Activated T-helper 1 cell treated with Interleukin-2 at 50 U/mL for 16 hours (primary cell): ENCODE results near the gene DIDO1.

Source experiments
- DNase-seq: peaks from one replicate; pipeline ENCODE4 v3.0.0-alpha.2; 2020; ENCODE audit warnings: low read depth

DIDO1 gene

DNA sequence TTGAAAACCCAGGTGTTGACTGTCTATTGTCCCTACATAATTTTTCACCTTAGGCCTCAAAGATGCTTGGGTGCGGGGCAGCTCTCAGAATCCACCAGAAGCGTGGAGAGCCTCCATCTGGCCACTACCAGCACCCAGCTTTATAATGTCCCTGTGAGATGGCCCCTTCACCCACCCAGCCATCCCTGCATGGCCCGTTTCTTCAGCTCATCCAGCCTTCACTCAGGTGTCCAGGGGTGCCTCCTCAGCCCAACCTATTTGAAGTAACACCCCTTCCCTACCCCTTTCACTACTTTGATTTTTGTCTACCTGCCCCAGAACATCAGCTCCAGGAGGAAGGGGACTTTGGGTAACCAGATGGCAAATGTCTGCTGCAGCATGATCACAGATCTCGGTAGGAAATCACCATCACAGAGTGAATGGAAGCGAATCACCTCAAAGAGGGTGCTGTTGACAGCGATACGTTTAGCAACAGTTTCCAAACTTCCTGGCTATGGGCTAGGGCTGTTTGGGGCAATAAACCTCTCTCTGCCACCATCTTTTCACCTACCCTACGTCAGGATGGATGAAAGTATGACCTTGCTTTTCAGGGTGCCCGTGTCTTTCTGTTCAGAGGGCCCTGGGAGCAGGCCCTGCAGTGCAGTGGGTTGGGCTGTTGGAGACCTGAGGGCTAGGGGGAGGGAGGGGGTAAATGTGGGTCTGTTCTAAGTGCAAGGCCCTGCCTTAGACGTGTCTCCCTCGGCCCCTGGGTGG, 25.0 kb upstream of the DIDO1 start:
- DNase-seq: no peak

DNA sequence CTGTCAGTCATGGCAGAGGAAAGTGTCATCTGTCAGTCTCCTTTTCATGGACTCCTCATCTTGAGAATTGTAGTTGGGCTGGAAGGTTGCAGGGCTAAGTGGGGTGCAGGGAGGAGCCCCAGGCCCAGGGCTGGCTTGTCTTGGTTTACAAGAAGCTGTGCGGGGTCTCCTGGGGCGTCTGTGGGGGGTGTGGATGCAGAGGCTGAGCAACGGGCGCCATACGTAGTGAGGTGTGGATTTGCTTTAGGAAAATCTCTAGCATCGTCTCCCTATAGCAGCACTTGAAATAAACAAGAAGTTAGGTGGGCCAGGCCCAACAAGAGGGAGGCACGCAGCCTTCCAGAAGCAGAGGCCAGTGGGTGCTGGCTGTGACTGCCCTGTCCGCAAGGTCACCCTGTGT, 24.4 kb upstream of the DIDO1 start:
- DNase-seq: no peak

DNA sequence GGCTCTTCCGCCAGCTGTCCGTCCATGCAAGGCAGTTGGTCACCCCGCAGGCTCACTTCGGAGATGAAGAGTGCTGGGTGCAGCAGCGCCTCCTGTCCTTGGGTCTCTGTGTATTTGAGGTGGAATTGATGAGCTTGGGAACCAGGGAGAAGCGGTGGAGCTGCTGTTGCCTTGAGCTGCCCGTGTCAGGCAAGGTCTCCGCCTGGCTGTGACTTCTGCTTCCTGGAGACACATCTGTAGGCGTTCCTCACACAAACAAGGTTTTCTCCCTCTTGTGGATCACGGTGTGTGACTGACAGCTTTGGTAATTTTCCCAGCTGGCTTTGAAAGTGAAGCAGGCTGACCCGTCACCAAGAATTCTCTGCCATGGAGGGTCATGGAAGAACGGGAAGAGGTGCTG, 23.7 kb upstream of the DIDO1 start:
- DNase-seq: no peak

DNA sequence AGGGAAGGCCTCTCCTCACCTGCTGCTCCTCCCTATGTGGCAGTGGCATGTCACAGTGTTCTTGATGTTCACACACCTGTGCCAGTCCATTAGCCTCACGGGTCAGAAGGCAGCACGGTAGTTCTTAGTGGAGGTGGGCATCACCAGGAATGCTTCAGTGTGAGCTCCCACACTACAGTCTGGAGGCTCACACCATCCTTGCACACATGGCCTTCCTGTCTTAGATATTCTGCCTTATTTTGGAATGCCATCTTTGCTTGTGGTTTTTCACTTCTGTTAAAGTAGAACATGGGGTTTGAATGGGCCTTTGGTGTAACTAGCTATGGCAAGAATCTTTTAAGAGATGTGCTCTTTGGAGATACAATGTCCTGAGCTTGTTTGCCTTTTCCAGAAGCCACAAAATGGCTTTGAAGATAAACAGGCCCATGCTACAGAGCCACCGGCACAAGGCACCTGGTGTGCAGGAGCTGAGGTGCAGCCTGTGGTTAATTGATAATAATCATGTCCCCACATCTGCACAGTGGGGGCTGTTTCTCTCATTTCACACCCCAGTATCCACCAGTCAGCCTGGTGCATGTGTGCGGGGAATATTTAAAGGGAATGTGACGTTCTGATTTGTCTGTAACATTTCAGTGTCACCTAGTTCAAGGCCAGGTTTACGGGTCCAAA, 23.0 kb upstream of the DIDO1 start:
- DNase-seq: no peak

DNA sequence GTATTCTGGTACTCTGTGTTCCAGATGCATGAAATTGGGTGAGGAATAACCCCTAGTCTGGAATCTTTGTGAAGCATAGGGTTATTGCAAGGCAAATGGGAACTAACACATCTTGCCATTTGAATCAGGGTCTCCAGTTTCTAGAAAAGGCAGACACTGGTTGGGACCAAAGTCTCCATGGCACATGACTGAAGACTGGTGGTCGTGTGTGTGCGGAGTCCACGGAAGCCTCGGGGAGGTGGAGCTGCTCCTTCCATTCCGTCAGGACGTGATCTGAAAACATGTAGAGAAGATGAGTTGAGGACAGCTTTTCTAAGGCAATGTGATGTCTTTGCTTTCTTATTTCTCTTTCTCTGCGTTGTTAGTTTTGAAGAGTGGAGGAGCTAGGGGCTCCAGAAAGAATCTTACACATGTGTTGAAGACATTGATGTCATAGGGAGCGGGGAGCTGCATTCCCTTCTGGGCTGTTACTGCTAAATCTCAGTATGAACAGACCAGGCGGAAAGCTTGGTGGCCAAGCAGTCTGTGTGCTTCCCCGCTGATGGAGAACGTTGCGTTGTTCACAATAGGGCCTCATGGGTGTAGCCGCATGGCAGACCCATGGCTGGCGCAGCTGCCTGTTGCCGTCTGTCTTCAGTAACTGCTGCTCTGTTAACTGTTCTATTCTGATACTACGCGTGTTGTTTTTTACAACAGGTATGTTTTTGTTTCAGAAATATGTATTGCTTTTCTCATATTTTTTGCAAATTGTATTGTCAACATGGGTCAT, 21.4 kb upstream of the DIDO1 start:
- DNase-seq: no peak

DNA sequence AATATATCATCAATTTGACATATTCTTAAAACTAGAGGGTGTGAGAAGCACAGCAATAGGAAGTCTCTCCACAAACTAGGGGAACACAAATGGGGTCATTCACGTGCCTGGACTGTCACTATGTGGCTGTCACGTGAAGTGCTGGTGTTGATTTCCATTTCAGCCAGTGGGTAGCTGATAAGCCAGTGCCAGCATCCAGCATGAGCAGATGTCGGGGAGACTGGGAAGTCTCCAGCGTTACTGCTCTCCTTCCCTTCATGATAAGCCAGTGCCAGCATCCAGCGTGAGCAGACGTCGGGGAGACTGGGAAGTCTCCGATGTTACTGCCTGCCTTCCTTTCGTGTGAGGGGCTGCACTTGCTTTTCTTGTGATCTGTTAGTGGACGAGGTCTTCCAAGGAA, 20.6 kb upstream of the DIDO1 start:
- no peak for DNase-seq

DNA sequence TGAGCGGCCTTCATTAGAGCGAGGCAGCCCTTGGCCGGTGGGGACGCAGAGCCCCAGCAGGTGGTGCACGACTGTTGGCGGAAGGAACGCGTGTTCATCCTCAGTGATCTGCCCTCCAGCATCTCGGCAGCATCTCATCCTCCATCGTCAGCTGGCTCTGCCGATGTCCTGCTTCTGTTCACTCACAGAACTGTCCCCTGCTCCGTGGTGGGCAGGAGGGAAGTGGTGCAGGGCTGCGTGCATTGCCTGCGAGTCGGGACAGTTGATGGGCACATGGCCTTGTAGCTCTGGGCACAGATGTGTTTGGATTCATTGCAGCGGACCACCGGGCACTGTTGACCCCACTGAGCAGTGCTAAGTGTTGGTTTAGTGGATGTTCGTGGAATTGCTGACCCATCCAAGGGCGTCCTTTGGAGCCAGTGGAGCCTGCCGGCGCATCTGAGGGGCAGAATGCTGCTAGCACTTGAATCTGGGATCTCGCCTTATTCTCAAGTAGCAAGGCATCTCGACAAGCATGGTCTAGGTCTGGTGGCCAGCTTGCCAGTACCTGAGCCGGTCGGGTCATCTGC, 19.6 kb upstream of the DIDO1 start:
- DNase-seq: no peak

DNA sequence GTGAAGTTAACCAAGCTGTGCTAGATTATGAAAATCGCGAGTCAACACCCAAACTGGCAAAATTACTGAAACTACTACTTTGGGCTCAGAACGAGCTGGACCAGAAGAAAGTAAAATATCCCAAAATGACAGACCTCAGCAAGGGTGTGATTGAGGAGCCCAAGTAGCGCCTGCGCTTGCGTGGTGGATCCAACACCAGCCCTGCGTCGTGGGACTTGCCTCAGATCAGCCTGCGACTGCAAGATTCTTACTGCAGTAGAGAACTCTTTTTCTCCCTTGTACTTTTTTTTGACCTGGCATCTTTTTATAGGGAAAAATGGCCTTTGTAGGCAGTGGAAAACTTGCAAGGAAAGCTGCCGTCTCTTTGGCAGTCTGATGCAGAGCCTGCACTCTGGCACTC, 18.4 kb upstream of the DIDO1 start:
- DNase-seq: no peak

DNA sequence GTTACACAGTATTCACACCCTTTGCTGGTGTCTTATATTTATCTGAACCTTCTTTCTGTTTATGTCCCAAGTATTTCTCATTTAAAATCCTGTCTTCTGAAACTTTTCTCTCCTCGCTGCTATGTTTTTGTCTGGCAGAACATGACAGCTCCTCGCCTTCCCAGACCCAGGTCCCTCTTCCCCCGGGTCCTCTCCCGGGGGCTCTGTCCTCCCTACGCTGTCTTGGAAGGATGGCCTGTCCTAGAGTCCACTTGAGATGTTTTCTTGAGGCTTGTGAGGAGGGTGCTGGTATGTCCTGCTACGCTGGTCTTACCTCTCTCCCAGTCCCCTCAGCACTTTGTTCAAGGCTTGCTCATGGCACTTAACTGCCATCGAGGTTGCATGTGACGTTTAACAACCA, 17.9 kb upstream of the DIDO1 start:
- DNase-seq: no peak

DNA sequence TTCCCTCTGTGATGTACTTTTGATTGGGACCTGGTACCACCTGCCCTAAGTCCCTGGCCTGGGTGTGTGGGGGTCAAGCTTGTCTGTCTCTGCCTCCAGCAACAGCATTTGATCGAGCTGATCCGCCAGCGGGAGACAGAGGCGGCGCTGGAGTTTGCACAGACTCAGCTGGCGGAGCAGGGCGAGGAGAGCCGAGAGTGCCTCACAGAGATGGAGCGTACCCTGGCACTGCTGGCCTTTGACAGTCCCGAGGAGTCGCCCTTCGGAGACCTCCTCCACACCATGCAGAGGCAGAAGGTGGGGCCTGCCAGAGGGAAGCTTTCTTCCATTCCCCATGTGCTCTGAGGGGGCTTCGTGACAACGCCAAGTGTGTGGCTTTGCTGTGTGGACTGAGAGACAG, 17.1 kb upstream of the DIDO1 start:
- no peak for DNase-seq

DNA sequence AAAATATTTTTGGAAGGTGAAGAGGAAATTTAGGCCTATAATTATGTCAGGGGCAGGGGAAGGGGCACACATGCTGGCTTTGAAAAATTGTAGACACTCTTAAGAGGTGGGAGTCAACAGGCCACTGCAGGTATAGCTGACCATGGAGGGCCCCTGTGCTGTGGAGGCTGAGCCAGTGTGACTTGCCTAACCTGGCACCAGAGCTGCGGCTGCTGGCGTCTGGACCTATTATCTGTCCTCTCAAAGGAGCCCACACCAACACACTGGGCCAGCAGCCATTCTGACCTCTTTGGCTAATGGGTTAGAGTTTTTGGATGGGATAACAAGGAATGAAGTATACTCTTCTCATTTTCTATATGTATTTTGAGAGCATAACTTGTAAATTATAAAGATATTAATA, 16.2 kb upstream of the DIDO1 start:
- DNase-seq: no peak

DNA sequence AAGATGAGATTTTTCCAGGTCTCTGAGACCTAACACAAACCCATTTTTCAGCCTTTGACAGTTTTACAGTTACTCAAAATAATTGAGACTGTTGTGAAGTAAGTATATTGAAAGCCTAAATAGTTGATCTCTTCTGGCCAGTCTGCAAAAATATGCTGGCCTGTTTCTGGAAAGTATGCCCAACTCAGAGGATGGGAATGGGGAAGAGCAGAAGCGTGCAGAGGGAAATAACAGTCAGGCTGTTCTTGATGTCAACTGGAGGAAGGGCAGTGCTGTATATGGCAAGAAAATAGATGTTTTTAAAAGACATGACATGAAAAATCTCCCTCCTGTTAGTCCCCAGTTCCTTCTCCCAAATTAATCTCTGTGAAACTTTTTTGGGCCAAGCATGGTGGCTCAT, 15.5 kb upstream of the DIDO1 start:
- DNase-seq: no peak

DNA sequence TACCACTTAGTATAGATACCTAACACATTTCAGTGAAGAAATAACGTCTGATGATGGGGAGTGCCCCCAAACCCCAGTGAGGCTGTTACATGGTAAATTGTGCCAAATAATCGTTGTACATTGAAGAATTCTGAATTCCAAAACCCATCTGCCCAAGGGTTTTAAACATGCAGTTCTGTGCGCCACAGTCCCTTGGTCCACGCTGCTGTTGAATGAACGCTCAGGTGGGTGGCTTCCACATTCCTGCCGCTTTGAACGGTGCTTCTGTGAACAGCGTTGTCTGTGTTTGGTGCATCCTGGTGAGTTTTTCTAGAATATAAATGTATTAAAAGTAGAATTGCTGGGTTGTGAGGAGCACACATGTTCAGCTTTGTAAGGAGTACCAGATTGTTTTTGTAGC, 14.6 kb upstream of the DIDO1 start:
- DNase-seq: no peak

DNA sequence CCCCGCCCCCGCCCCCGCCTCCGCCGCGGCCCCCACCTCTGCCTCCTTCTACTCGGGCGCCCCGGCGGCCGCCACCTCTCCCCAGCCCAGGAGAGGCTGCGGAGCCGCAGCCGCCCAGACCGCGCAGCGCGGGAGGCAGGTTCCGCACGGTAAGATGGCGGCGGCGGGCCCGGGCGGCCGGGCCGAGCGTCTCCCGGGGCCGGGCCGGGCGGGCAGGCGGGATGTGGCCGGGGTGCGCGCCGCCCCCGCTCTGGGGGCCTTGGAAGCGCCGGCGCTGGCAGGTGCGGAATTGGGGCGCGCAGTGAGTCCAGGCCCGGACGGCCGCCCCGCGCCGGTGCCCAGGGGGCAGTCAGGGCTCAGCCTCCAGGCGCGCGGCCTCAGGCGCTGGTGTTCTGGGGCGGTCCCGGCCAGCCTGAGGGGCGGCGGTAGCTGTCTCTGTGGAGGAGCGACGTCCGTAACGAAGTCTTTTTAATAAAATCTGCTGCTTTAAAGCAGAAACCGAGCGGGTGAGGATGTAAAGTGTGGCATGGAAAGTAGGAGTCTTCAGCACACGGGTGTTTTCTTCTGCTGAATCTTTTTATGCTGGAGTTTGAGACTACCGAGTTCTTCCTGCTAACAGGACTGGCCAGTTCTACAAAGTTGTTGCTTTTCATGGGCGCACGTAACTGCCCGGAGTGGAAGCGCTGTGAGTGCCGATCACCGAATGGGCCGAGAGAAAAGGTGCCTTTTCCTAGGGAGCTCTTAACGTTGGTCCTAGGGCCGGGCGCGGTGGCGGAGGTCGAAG, 12.0 kb upstream of the DIDO1 start, which contains the start of gene GID8:
TSS of gene GID8 (plus strand) at position 43 of the 784 bp plus-strand sequence. CDS start 3,356 bp downstream, outside the sequence.
- no peak for DNase-seq

DNA sequence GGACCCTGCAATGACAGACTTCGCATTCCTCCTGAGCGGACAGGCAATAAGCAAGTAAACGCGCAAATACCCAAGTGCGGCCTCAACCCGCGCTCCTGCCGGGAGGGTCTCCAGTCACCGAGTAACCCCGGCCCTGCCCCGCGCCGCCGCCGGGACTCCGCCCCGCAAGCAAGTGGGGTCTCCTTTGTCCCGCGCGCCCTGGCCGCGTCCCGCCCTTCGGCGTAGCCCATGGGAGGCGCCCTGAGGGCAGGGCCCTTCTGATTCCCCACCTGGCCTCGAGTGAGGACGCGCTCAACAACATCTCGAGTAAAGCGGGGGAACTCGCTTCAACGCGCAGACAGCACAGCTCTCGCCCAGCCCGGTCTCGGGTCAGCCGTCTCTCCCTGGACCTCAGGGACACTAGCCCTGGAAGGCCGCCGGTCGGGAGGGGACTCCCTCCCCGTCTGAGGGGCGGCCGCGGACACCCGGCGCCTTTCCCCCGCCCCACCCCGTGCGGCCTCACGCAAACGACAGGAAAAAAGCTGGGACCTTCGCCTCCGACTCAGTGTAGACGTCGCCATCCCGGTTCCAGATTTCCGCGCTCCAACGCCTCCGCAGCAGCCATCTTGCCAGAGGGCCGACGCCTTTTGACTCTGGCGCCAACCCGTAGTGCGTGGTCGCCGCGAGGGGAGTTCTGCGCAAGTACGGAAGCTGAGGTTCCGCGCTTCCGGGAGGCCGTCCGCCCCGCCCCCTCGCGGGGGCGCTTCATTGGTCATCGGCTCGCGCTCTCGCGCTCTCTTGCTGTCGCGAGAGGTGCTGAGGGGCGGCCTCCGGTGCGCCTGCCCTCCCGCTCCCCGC, 11.2 kb upstream of the DIDO1 start:
- DNase-seq: peak; percentile 96

DNA sequence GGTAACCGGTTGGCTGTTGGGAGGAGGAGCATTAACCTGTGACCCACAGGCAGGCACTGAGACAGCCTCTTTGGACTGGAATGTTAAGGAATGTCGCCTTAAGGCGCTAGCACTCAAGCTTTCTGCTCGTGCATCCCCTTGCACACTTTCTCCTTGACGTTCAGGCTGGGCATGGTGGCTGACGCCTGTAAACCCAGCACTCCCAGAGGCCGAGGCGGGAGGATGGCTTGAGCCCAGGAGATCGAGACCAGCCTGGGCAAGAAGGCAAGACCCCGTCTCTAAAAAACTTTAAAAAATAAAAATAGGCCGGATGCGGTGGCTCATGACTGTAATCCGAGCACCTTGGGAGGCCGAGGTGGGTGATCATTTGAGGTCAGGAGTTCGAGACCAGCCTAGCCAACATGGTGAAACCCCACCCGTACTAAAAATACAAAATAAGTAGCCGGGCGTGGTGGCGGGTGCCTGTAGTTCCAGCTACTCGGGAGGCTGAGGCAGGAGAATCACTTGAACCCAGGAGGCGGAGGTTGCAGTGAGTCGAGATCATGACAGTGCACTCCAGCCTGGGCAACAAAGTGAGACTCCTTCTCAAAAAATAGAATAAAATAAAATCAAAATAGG, 9.8 kb upstream of the DIDO1 start:
- no peak for DNase-seq

DNA sequence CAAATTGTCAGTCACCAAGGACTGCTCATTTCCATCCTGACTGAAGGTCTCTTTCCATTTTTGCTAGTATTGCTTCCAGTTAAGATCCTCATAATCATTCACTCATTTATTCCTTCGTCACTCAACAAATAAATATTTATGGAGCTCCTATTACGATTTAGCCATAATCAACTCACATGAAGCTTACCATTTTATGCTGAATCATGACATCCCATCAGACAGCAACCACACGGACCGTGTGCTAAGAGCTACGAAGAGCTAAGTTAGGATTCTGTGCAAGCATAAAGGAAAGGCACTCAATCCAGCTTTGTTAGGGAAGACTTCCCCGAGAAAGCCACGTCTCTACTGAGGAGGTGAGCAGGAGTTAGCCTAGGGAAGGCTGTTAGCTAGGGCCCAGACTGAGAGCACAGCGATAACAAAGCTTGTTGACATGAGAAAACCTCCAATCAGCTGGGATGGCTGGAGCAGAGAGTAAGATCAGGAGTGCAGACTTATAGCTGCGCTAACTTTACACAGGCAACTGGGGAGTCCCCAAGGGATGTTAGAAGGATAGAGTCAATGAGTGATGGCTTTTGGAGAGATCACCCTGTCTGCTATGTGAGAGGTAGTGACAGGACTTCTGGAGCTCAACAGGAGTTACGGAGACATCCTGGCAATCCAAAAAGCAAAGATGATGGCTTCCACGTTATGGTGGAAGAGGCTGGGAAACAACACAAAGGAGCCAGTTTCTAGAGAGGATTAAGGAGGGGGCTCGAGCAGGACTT, 9.1 kb upstream of the DIDO1 start:
- DNase-seq: no peak

DNA sequence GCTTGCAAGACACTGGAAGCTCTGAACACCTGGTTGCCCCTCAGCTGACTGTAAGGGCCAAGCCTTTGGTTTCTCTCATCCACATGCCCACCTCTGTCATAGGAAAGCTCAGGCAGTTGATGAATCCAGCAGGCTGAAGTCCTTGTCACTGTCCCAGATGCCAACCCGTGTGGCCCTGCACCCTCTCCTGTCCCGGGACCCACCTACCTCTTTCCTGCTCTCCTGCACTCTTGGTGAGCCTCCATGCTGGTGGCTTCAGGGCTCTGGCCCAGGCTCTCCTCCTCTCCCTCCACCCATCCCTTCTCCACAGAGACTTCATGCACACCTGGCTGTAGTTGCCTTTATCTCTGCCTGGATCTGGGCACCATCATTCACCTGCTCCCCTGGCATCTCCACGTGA, 7.7 kb upstream of the DIDO1 start:
- DNase-seq: no peak

DNA sequence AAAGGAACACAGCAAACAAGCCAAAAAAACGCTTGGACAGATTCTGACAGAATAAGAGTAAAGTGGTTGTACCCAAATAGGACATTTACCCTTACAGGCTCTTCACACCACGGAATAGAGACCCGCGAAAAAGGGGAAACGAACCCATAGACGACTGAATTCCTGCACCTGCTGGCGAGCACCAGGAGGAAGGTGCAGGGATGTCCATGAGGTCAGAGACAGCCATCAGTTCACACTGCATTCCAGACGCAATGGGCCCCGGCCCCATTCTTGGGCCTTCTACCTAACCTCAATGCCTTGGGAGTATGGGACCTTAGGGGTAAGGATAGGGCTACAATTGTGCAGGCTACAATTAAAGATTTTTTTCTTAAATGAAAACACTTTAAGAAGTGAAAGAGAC, 5.2 kb upstream of the DIDO1 start:
- DNase-seq: no peak

DNA sequence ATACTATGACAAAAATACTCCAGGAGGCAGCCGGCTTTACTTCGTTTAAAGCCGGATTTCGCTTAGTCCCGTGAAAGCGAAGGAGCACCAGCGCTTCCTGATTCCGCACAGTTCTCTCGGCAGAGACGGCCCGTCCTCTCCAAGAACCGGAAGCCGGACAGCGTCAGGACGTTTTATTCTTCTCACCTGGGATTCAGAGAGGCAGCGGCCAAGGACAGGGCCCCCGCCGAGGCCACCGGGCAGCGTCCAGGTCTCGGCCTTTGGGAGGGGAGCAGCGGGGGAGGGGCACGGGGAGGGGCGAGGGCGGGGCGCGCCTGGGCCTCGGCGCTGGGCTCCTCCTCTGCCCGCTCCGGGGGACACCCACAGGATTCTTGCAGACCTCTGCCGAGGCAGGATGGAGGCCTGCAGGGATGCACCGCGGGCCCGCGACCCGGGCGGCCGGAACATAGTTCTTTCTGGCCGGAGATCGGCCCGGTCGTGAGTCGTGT, 2.8 kb upstream of the DIDO1 start:
- peak; percentile 51 for DNase-seq
